ENCODE measurements around the gene FAM180A.

FAM180A gene

GRCh38 chr7:135726911-135727673, 21.5 kb downstream of the FAM180A start:
- no peak overlapping the region for H3K4me3 ChIP-seq (ENCODE audit: low read depth, low read length)
- no peak for TF ChIP-seq CTCF (IDR thresholded peaks at IDR 0.05; ENCODE audit: low read depth, low read length)
- DNase-seq (ENCODE audit: low read depth, low spot score), result no peak
- in situ Hi-C loops (cut with HindIII; ENCODE audit: low sequenced_read_pairs), result no loop called here

GRCh38 chr7:135726276-135726788, 22.3 kb downstream of the FAM180A start:
- H3K4me3 ChIP-seq (ENCODE audit: low read depth, low read length), result no peak overlapping the region
- in situ Hi-C loops (cut with HindIII; ENCODE audit: low sequenced_read_pairs), result no loop called here
- DNase-seq (ENCODE audit: low read depth, low spot score), result no peak
- no peak for TF ChIP-seq CTCF (IDR thresholded peaks at IDR 0.05; ENCODE audit: low read depth, low read length)

- TF ChIP-seq CTCF (IDR thresholded peaks at IDR 0.05; ENCODE audit: low read depth, low read length), result no peak
- no peak overlapping the region for H3K4me3 ChIP-seq (ENCODE audit: low read depth, low read length)
- in situ Hi-C loops (cut with HindIII; ENCODE audit: low sequenced_read_pairs), result no loop called here
- DNase-seq (ENCODE audit: low read depth, low spot score), result no peak
Observed at GRCh38 chr7:135723411-135723810, 25.2 kb downstream of the FAM180A start.

GRCh38 chr7:135721198-135721820, 27.3 kb downstream of the FAM180A start:
- in situ Hi-C loops (cut with HindIII; ENCODE audit: low sequenced_read_pairs), result no loop called here
- no peak for DNase-seq (ENCODE audit: low read depth, low spot score)
- H3K4me3 ChIP-seq (ENCODE audit: low read depth, low read length), result no peak overlapping the region
- no peak for TF ChIP-seq CTCF (IDR thresholded peaks at IDR 0.05; ENCODE audit: low read depth, low read length)

GRCh38 chr7:135719688-135720087, 28.9 kb downstream of the FAM180A start:
- TF ChIP-seq CTCF (IDR thresholded peaks at IDR 0.05; ENCODE audit: low read depth, low read length), result no peak
- no peak overlapping the region for H3K4me3 ChIP-seq (ENCODE audit: low read depth, low read length)
- in situ Hi-C loops (cut with HindIII; ENCODE audit: low sequenced_read_pairs), result no loop called here
- DNase-seq (ENCODE audit: low read depth, low spot score), result no peak

- no peak for TF ChIP-seq CTCF (IDR thresholded peaks at IDR 0.05; ENCODE audit: low read depth, low read length)
- in situ Hi-C loops (cut with HindIII; ENCODE audit: low sequenced_read_pairs), result no loop called here
- no peak for DNase-seq (ENCODE audit: low read depth, low spot score)
- H3K4me3 ChIP-seq (ENCODE audit: low read depth, low read length), result no peak overlapping the region
Observed at GRCh38 chr7:135718794-135719437, 29.7 kb downstream of the FAM180A start.
